T1000 (cell line): ENCODE results near the gene CCDC6.
"Not testable (repeated sequence)": the region's sequence is repeated elsewhere in the genome, so short reads cannot be mapped to it uniquely, and the experiment has no call there.

Experiments
- DNase-seq: peaks from one replicate; lab custom pipeline; 2025; ENCODE audit warnings: mixed read lengths; lab: John Stamatoyannopoulos, UW

The CCDC6 gene

GRCh38 chr10:59905731-59906416 lies 482 bp downstream of the CCDC6 start:
- no peak for DNase-seq

GRCh38 chr10:59905066-59905730 lies 1.2 kb downstream of the CCDC6 start:
- no peak for DNase-seq

DNA sequence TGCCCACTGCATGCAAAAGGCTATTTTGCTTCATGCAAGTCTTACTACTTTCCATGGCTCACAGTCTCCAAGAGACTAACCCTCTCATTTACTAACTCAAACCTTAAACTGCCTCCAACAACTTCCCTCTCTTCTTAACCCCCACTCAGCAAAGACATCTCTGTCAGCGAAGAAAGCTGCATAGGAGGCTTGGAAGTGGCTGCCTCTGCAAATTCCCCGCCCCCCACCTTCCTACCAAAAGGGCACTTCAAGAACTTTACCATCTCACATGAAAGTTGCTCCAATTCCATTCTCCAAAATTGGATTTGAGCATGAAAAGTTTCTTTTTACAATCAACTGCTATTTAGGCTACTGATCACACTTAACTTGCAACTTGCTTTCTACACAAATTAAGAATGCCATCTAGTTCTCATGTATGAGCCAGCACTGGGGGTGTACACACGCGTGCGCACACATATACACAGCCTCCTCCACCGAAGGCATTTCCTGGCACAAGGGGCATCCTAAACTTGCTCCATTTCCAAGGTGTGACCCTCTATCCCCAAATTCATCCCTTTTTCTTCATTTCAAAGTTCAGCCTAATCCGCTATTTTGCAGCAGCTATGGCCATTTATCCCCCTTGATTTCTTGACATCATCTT lies 1.8 kb downstream of the CCDC6 start:
- no peak for DNase-seq

- no peak for DNase-seq
These were observed 2.5 kb downstream of the CCDC6 start for GRCh38 chr10:59903871-59904270.

DNA sequence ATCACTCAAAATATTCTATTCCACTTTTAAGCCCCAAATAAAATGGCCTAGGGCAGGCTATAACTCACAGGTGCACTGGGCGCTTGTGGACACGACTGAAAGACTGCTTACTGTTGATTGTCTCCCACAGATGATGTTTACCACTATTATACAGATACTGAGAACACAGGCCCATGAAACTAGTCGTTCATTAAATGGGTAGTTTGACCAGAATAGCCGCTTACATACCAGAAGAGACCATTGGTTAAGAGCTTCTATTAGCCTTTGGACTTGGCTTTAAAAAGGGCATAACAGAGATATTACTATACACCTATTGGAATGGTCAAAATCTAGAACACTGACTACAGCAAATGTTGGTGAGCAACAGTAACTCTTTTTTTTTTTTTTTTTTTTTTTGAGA lies 4.3 kb downstream of the CCDC6 start:
- DNase-seq, result no peak

DNA sequence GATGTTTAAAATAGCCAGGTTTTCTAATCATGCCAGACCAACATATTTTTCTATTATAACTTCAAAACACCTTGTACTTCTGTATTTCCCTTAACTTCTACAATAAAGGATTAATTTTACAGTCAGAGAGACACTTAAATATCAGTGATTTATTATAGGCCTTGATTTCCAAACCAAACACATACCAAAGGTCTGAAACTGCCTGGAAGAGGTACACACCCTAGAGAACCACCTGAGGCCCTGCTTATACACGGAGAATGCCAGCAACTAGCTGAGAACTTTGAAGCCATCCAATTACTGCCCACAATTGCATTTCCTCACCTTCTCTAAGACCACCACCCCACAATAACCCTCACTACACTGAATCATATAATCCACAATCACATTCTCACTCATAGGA lies 4.9 kb downstream of the CCDC6 start:
- no peak for DNase-seq

DNA sequence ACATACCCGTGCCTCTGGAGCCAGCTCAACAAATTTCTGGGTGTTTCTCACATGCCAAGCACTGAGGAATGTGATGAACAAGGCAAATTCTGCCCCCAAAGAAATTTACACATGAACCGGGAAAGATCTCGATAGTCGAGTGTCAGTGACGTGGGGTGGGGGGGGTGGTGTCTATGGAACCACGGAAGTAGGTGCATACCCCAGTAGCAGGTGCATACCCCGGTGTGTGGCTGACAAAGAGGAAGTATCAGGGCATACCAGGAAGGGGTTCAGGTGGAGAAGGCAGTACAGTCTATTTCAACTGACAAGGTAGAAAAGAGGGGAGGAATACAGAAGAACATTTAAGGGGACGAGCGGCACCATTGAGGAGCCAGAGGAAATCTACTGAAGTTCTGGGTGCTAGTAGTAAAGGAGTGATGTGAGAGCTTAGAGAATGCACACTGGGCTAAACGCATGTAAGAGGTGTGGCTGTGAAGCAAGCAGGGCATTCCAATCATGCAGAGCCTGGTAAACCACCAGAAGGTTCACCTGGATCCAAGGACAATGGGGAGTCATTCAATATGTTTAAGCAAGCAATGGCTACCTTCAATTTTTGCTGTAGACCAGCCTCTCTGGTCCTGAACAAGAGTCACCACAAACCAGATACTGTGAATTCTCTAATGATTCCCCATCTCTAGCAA lies 6.2 kb downstream of the CCDC6 start:
- DNase-seq, result no peak

DNA sequence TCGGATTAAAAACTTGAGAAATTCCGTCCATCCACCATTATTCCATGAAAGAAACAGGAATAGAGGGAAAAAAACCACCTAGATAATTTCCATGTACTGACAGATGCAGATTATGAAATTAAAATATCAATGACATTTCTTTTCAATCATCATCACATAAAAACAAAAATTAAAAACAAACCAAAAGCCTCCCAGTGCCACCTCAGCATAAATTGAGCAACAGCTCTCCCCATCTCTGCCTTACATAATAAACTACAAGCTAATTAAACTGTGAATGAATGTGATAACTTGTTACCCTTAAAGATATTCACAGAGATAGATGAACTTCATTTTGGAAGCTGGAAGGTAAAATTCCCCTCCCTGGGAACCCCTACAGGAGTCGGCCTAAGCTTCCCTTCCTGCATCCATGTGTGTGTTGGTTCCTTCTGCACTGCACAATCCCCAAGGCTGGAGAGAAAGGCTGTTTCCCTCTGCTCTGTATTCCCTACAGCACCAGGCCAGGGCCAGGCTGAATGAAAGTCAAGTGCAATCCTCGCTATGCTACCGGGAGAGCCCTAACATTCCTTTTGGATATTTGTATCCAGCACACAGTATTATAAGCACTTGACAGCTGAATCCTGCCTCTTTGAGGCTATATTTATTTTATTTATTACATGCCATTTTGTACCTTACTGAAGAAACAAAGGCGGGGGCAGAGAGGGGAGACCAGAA lies 8.1 kb downstream of the CCDC6 start:
- DNase-seq, result no peak

DNA sequence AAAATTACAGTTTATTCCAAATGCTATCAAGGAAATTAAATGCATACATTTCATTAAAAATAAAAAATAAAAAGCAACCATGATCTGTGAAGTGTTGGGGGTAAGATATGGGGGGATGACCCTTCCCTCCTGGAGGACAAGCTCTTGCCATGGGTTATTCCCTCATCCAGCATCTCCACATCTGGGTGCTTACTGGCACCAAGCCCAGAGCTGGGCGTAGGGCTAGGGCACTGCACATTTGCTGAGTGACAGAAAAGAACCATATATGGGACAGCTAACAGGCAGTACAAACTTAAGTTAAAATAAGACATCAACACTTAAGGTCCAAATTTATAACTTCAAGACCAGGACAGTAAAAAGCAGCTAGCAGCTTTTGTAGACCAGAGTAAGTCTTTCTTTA lies 10.2 kb downstream of the CCDC6 start:
- no peak for DNase-seq

DNA sequence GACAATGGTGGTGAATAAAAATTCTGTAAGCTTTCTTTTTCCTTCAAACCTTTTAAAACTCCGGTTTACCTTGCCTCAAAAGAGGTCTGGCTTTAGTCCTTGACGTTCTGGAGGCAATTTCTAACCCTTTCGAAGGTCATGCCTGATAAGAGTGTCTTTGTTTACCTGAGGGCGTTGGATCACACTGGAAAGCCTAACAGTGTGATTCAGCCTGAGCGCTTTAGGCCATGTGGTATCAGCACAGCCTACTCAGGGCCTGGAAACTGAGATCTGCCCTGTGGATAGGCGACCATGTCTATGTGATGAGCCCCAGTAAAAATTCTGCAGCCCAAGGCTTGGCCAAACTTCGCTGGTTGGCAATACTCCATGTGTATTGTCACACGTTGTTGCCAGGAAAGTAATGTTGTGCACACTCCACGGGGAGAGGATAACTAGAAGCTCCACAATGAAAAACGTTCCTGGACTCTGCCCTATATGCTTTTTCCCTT lies 10.7 kb downstream of the CCDC6 start:
- no peak for DNase-seq

- no peak for DNase-seq
These were observed 12.2 kb downstream of the CCDC6 start for GRCh38 chr10:59894114-59894513.

DNA sequence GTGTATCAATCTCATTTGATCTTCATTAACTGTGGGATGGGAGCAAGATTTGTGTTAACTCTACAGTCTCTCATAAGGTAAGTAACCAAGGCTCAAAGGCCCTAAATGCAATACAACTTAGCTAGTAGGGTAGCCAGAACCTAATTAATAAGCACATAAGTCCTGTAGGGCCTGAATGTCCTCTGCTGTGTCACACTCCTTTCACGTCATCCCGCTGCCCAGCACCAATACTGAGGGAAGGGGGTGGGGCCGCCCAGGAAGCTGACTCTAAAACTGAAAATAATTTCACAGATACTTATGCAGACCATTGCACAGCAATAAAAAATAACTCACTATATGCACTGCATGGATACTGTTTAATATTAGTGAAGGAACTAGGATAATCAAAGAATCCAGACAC lies 13.7 kb downstream of the CCDC6 start:
- DNase-seq, result no peak

- DNase-seq, result no peak
These were observed 14.4 kb downstream of the CCDC6 start for GRCh38 chr10:59891936-59892335.

GRCh38 chr10:59891349-59891748 lies 15.0 kb downstream of the CCDC6 start:
- no peak for DNase-seq

- no peak for DNase-seq
These were observed 17.4 kb downstream of the CCDC6 start for GRCh38 chr10:59888781-59889435.

DNA sequence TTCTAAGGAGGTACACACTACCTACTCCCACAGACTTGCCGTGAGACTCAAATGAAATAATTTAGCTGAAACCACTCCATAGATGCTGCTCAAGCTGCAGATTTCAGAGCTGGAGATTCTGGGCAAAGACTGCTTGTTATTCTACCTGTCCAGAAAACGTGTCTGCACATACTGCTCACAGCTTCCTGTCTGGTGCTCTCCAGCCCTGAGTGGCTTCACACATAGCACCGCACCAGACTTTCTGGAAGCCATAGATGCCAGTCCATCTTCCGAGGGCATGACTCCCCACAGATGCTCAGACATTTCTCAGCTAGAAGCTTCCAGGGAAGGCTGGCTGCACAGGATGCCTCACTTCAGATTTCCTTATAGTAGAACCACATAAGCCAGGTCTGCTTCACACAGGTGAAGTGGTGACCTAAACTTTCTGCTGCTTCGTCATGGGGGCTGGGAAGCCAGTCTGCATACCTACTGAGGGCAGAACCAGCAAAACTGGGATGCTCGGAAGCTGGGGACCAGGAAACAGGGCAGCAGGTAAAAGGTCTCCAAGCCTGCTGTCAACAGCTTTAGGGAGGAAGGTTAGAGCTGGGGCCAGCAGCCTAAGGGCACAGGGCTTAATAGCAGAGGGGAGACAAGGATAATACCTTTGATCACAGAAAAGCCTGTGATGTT lies 18.2 kb downstream of the CCDC6 start:
- no peak for DNase-seq

DNA sequence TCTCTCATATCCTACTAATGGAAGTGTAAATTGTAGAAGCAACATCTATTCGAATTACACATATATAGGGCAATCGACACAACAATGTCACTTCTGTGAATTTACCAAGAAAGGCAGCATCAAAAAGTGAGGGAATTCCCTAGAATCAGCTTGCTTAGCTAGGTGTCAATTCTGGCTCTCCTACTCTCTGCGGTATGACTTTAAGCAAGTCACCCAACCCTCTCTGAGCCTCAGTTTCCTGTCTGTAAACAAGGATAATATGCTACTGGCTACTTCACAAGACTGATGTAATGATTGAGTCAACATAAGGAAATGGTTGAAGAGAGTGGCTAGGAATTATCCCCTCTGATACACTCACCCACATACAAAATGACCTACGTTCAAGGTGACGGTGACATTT lies 19.4 kb downstream of the CCDC6 start:
- no peak for DNase-seq

GRCh38 chr10:59885430-59886134 lies 20.8 kb downstream of the CCDC6 start:
- no peak for DNase-seq

GRCh38 chr10:59884893-59885292 lies 21.5 kb downstream of the CCDC6 start:
- not testable (repeated sequence) for DNase-seq

GRCh38 chr10:59881640-59882039 lies 24.7 kb downstream of the CCDC6 start:
- DNase-seq, result no peak
